MM.1S (cell line): ENCODE measurements around the gene SF3A2.
A peak's percentile ranks its signal among the peaks of the same experiment; 100 is the strongest.

Source experiments
- DNase-seq: peaks from one replicate; pipeline ENCODE4 v3.0.0-alpha.2; 2015
- H2AFZ ChIP-seq: fragments of 300-600 bp; sonication (generic); 2 replicates; pipeline ENCODE4 v1.6.0; 2016; ENCODE audit warnings: antibody characterized with exemption, low read length
- H3F3A ChIP-seq: fragments of 300-600 bp; sonication (generic); 2 replicates; pipeline ENCODE4 v1.6.1; 2016; ENCODE audit warnings: mild to moderate bottlenecking, antibody characterized with exemption, low read length, moderate library complexity, mixed read lengths; ENCODE audit not compliant: insufficient read depth
- H3K27ac ChIP-seq: fragments of 300-600 bp; sonication (generic); 2 replicates; pipeline ENCODE4 v1.5.1; 2016; ENCODE audit warnings: mild to moderate bottlenecking, low read length
- H3K27me3 ChIP-seq: fragments of 300-600 bp; sonication (generic); replicated peaks from 2 replicates; pipeline ENCODE4 v1.6.0; 2016; ENCODE audit warnings: low read length; ENCODE audit not compliant: insufficient read depth
- H3K36me3 ChIP-seq: fragments of 300-600 bp; sonication (generic); replicated peaks from 2 replicates; pipeline ENCODE4 v1.6.1; 2016; ENCODE audit warnings: mild to moderate bottlenecking, low read length, mixed read lengths; ENCODE audit not compliant: insufficient read depth
- H3K4me1 ChIP-seq: fragments of 300-600 bp; sonication (generic); 2 replicates; pipeline ENCODE4 v1.6.1; 2016; ENCODE audit warnings: low read length, mixed read lengths
- H3K4me2 ChIP-seq: fragments of 300-600 bp; sonication (generic); 2 replicates; pipeline ENCODE4 v1.6.0; 2016; ENCODE audit warnings: low read depth, low read length
- H3K4me3 ChIP-seq: fragments of 300-600 bp; sonication (generic); 2 replicates; pipeline ENCODE4 v1.5.1; 2016; ENCODE audit warnings: low read length, mixed read lengths
- H3K79me2 ChIP-seq: fragments of 300-600 bp; sonication (generic); 2 replicates; pipeline ENCODE4 v1.6.1; 2016; ENCODE audit warnings: mixed run types, low read length, mixed read lengths
- H3K9ac ChIP-seq: fragments of 300-600 bp; sonication (generic); 2 replicates; pipeline ENCODE4 v1.6.1; 2016; ENCODE audit warnings: low read length, mixed read lengths
- H3K9me2 ChIP-seq: fragments of 300-600 bp; sonication (generic); replicated peaks from 2 replicates; pipeline ENCODE4 v1.6.1; 2016; ENCODE audit warnings: mild to moderate bottlenecking, low read length, mixed read lengths; ENCODE audit not compliant: insufficient read depth
- H3K9me3 ChIP-seq: fragments of 300-600 bp; sonication (generic); replicated peaks from 2 replicates; pipeline ENCODE4 v1.6.1; 2016; ENCODE audit warnings: mild to moderate bottlenecking, low read length, mixed read lengths; ENCODE audit not compliant: insufficient read depth
- H4K20me1 ChIP-seq: fragments of 300-600 bp; sonication (generic); 2 replicates; pipeline ENCODE4 v1.6.1; 2016; ENCODE audit warnings: mild to moderate bottlenecking, low read length, moderate library complexity, mixed read lengths; ENCODE audit not compliant: insufficient read depth
- EZH2 ChIP-seq: fragments of 300-600 bp; sonication (generic); optimal IDR thresholded peaks from 2 replicates; pipeline ENCODE3; 2017; ENCODE audit warnings: low read depth, mild to moderate bottlenecking, antibody characterized with exemption, low read length, mixed read lengths
- EZH2phosphoT487 ChIP-seq: fragments of 300-600 bp; sonication (generic); IDR thresholded peaks from 2 replicates; pipeline ENCODE4 v1.6.1; 2018; ENCODE audit warnings: antibody characterized with exemption, low read length
- TF ChIP-seq, protein P1 (sequence below): fragments of 300-600 bp; sonication (generic); IDR thresholded peaks from 2 replicates; pipeline ENCODE4 v1.5.1; 2016; ENCODE audit warnings: antibody characterized with exemption, low read length, mixed read lengths

Gene SF3A2

DNA sequence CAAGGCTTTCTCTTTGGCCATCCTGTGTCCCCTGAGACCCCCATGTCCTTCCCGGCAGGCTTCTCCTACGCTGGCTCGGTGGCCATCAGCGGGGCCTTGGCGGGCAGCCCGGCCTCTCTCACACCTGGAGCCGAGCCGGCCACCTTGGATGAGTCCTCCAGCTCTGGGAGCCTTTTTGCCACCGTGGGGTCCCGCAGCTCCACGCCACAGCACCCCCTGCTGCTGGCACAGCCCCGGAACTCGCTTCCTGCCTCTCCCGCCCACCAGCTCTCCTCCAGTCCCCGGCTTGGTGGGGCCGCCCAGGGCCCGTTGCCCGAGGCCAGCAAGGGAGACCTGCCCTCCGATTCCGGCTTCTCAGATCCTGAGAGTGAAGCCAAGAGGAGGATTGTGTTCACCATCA is 14.7 kb upstream of the SF3A2 start:
- no peaks in the 10 kb centered on the region for H4K20me1 ChIP-seq
- TF ChIP-seq EZH2phosphoT487 (no peak), EZH2 (no peak)
- TF ChIP-seq, protein P1, sequence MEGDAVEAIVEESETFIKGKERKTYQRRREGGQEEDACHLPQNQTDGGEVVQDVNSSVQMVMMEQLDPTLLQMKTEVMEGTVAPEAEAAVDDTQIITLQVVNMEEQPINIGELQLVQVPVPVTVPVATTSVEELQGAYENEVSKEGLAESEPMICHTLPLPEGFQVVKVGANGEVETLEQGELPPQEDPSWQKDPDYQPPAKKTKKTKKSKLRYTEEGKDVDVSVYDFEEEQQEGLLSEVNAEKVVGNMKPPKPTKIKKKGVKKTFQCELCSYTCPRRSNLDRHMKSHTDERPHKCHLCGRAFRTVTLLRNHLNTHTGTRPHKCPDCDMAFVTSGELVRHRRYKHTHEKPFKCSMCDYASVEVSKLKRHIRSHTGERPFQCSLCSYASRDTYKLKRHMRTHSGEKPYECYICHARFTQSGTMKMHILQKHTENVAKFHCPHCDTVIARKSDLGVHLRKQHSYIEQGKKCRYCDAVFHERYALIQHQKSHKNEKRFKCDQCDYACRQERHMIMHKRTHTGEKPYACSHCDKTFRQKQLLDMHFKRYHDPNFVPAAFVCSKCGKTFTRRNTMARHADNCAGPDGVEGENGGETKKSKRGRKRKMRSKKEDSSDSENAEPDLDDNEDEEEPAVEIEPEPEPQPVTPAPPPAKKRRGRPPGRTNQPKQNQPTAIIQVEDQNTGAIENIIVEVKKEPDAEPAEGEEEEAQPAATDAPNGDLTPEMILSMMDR = peak; percentile 9; the same call in 1 of the 2 replicates
- H2AFZ ChIP-seq = no peak overlapping the region
- H3K4me3 ChIP-seq = no peak overlapping the region
- no peaks in the 10 kb centered on the region for H3K27me3 ChIP-seq
- H3K4me1 ChIP-seq = no peaks in the 10 kb centered on the region
- H3K4me2 ChIP-seq = no peak overlapping the region
- no peak for DNase-seq
- H3F3A ChIP-seq = no peaks in the 10 kb centered on the region
- peaks cover 46% of the 10 kb centered on the region for H3K79me2 ChIP-seq
- no peaks in the 10 kb centered on the region for H3K9me3 ChIP-seq
- no peak overlapping the region for H3K27ac ChIP-seq
- H3K9ac ChIP-seq = no peak overlapping the region
- H3K36me3 ChIP-seq = peaks cover 35% of the 10 kb centered on the region
- H3K9me2 ChIP-seq = no peaks in the 10 kb centered on the region

DNA sequence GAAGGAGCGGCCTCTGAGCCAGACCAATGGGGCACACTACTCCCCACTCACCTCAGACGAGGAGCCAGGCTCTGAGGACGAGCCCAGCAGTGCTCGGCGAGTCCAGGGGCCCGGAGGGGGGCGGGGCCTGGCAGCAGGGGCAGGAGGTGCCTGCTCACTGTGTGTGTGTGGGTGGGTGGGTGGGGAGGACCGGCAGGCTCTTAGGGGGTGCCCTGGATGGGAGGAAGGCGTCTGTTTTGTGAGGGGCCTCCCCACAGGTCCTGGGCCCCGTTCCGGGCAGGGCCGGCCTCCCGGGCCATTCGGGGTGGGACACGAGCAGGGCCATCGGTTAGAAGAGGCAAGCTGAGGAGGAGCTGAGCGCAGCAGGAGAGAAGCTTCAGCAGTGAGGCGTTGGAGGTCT is 13.2 kb upstream of the SF3A2 start:
- Histone ChIP-seq H3F3A (no peaks in the 10 kb centered on the region), H2AFZ (no peak overlapping the region), H3K27ac (no peak overlapping the region), H3K36me3 (peaks cover 26% of the 10 kb centered on the region), H3K4me3 (no peak overlapping the region), H3K4me1 (no peaks in the 10 kb centered on the region), H3K9ac (no peak overlapping the region), H3K9me3 (no peaks in the 10 kb centered on the region), H3K9me2 (no peaks in the 10 kb centered on the region), H3K79me2 (peaks cover 47% of the 10 kb centered on the region), H3K4me2 (no peak overlapping the region), H3K27me3 (no peaks in the 10 kb centered on the region), H4K20me1 (no peaks in the 10 kb centered on the region)
- TF ChIP-seq, protein P1 = no peak
- TF ChIP-seq EZH2 = no peak
- no peak for TF ChIP-seq EZH2phosphoT487
- no peak for DNase-seq

DNA sequence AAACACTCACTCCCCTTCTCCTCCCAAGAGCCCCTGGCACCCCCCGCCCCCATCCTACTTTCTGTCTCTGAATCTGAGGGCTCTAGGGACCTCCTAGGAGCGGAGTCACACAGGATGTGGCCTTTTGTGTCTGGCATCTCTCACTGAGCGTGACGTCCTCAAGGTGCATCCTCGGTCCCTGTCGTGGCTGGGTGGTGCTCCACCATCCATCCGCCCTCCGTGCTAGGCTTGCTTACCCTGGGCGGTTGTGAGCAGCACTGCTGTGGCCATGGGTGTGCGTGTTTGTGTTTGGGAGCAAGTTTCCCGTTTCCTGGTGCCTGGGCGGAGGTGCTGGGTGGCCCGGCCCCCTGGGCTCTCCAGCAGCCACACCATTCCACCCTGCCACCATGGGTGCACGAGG is 12.7 kb upstream of the SF3A2 start:
- Histone ChIP-seq H3K4me3 (no peak overlapping the region), H3K79me2 (peaks cover 53% of the 10 kb centered on the region), H3K27ac (no peak overlapping the region), H2AFZ (no peak overlapping the region), H3K9ac (no peak overlapping the region), H4K20me1 (no peaks in the 10 kb centered on the region), H3K27me3 (no peaks in the 10 kb centered on the region), H3K9me3 (no peaks in the 10 kb centered on the region), H3K4me2 (no peak overlapping the region), H3K36me3 (peaks cover 26% of the 10 kb centered on the region), H3F3A (no peaks in the 10 kb centered on the region), H3K9me2 (no peaks in the 10 kb centered on the region), H3K4me1 (no peaks in the 10 kb centered on the region)
- no peak for TF ChIP-seq EZH2phosphoT487
- TF ChIP-seq, protein P1 = no peak
- TF ChIP-seq EZH2 = no peak
- DNase-seq = no peak
